ENCODE results near the gene LRP1B.

- TF ChIP-seq CTCF (IDR thresholded peaks at IDR 0.05) (no peak), USF2 (IDR thresholded peaks at IDR 0.05; ENCODE audit: borderline replicate concordance, low read depth, low read length) (no peak), RFX5 (IDR thresholded peaks at IDR 0.05; ENCODE audit: low read length) (no peak), CHD2 (IDR thresholded peaks at IDR 0.05; ENCODE audit: low read length, partially characterized antibody) (no peak), FOXJ3 (CRISPR knock-in tag; IDR thresholded peaks at IDR 0.05) (no peak), EP300 (IDR thresholded peaks at IDR 0.05; ENCODE audit: borderline replicate concordance in 1 of 2, low read depth in 1 of 2, low read length in 1 of 2) (0 out of 4 replicates have a peak, but pooled peaks have one; percentile 26 to 40)
Measured at GRCh38 chr2:140654565-140654964, 1476.3 kb downstream of the LRP1B start.
